ENCODE results near the gene BSND.

DNA sequence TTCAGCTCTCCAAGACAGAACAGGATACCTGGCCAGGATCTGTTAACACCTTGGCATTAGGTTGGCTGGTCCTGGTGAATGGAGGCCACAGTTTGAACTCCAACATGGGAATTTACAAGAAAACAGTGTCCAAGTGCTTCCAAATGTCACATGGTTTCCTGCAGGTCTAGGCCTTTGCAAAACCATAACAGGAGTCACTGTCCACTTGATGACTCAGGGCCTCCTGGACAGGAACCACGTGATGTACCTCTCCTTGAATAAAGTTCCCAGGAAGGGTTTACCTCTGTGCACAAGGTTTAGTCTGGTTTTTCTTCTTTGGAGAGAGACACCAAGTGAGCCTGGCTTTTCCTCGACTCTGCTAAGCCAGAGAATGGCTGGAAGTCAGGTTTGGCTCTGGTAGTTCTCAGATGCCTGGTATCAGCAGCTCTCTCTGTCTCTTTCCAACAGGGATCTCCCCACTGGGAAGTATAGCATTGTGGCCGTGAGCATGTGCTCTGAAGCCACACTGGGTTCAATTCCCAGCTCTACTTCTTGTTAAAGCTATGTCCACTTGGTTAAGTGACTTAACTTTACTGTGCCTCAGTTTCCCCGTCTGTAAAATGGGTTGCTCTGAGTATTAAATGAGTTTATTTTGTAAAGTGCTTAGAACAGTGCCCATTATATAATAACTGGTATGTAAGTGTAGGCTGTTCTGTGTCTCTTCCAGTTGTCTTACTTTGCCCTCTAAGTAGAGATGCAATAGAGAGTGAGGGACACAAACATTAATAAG, 45.6 kb upstream of the BSND start:
- TF ChIP-seq, protein P1, sequence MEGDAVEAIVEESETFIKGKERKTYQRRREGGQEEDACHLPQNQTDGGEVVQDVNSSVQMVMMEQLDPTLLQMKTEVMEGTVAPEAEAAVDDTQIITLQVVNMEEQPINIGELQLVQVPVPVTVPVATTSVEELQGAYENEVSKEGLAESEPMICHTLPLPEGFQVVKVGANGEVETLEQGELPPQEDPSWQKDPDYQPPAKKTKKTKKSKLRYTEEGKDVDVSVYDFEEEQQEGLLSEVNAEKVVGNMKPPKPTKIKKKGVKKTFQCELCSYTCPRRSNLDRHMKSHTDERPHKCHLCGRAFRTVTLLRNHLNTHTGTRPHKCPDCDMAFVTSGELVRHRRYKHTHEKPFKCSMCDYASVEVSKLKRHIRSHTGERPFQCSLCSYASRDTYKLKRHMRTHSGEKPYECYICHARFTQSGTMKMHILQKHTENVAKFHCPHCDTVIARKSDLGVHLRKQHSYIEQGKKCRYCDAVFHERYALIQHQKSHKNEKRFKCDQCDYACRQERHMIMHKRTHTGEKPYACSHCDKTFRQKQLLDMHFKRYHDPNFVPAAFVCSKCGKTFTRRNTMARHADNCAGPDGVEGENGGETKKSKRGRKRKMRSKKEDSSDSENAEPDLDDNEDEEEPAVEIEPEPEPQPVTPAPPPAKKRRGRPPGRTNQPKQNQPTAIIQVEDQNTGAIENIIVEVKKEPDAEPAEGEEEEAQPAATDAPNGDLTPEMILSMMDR (IDR thresholded peaks at IDR 0.05; ENCODE audit: low read length), result no peak
- TF ChIP-seq EZH2 (optimal IDR thresholded peaks at IDR 0.05; ENCODE audit: low read depth, low read length), result no peak
